K562 (cell line): Measurements from ENCODE around the gene PRIM1. TPM values are rescaled to one million over a fixed set of nuclear protein-coding genes. Genes with fewer than 3 reads are reported as not detected.

Experiments
- CXXC5 ChIP-seq: fragments of 250-450 bp; sonication (Bioruptor Pico); IDR thresholded peaks from 2 replicates; pipeline ENCODE4 v1.8.0; 2022; ENCODE audit warnings: inconsistent platforms, mild to moderate bottlenecking, moderate library complexity
- FUS ChIP-seq: fragments of 200-400 bp; formaldehyde crosslinking; optimal IDR thresholded peaks from 2 replicates; pipeline ENCODE3; 2017; ENCODE audit warnings: low read depth, low read length
- HOXB6 ChIP-seq: fragments of 250-450 bp; sonication (Bioruptor Pico); IDR thresholded peaks from 2 replicates; pipeline ENCODE4 v1.5.1; 2022; ENCODE audit warnings: mild to moderate bottlenecking, borderline replicate concordance
- IRF1 ChIP-seq: sonication (generic); formaldehyde crosslinking; IDR thresholded peaks from 2 replicates; pipeline ENCODE4 v1.8.0; 2022; ENCODE audit warnings: missing genetic modification reagents, mild to moderate bottlenecking, borderline replicate concordance
- NCOR1 ChIP-seq: fragments of 450-650 bp; IDR thresholded peaks from 2 replicates; pipeline ENCODE4 v1.6.1; 2016; ENCODE audit warnings: mild to moderate bottlenecking, moderate library complexity
- NFIC ChIP-seq: fragments of 450-650 bp; IDR thresholded peaks from 2 replicates; pipeline ENCODE4 v1.6.1; 2017; ENCODE audit warnings: mild to moderate bottlenecking, inconsistent platforms
- NR0B1 ChIP-seq: fragments of 450-650 bp; IDR thresholded peaks from one replicate; pipeline ENCODE4 v1.6.1; 2018; ENCODE audit warnings: mild to moderate bottlenecking, moderate library complexity; ENCODE audit not compliant: partially characterized antibody
- NR4A1 ChIP-seq, 2 experiments: fragments of 250-450 bp in 1 of 2; fragments of 450-650 bp in 1 of 2; sonication (Bioruptor Pico) in 1 of 2; IDR thresholded peaks; 2 replicates each; pipeline versions ENCODE4 v1.4.0 to v1.6.1; 2016 to 2020; ENCODE audit warnings: mild to moderate bottlenecking in 2 of 2, missing compliant biosample characterization in 1 of 2, missing genetic modification characterization in 1 of 2, moderate library complexity in 1 of 2
- POLR2AphosphoS2 ChIP-seq: IDR thresholded peaks from 2 replicates; pipeline ENCODE4 v1.6.1; 2012; ENCODE audit warnings: low read length, improper control_type of control experiment
- POLR2AphosphoS5 ChIP-seq: IDR thresholded peaks from 2 replicates; pipeline ENCODE4 v1.6.1; 2011; ENCODE audit warnings: mild to moderate bottlenecking, low read depth, low read length, moderate library complexity; ENCODE audit not compliant: control insufficient read depth, insufficient read depth
- PPARD ChIP-seq: fragments of 250-450 bp; sonication (Bioruptor Pico); IDR thresholded peaks from 2 replicates; pipeline ENCODE4 v1.8.0; 2022; ENCODE audit warnings: inconsistent platforms, mild to moderate bottlenecking, moderate library complexity
- RBM14 ChIP-seq: fragments of 200-400 bp; formaldehyde crosslinking; IDR thresholded peaks from 2 replicates; pipeline ENCODE4 v1.6.1; 2018; ENCODE audit warnings: low read depth, mild to moderate bottlenecking, low read length, moderate library complexity, borderline replicate concordance; ENCODE audit not compliant: insufficient read depth
- RFX1 ChIP-seq: fragments of 450-650 bp; IDR thresholded peaks from 2 replicates; pipeline ENCODE4 v1.6.1; 2016; ENCODE audit warnings: mild to moderate bottlenecking, moderate library complexity
- SNRNP70 ChIP-seq: fragments of 200-400 bp; formaldehyde crosslinking; optimal IDR thresholded peaks from 2 replicates; pipeline ENCODE3; 2017; ENCODE audit warnings: low read depth, low read length
- SREBF1 ChIP-seq: fragments of 150-350 bp; IDR thresholded peaks from 2 replicates; pipeline ENCODE4 v1.6.1; 2014; ENCODE audit warnings: antibody characterized with exemption, low read depth, low read length, borderline replicate concordance
- TEAD1 ChIP-seq, 2 experiments: fragments of 450-650 bp in 1 of 2; sonication (generic) in 1 of 2; formaldehyde crosslinking; IDR thresholded peaks; 2 replicates each; pipeline versions ENCODE4 v1.4.0 to v1.8.0; 2020 to 2022; ENCODE audit warnings: mild to moderate bottlenecking in 2 of 2, missing genetic modification reagents in 1 of 2
- TEAD4 ChIP-seq, 2 experiments: sonication (generic) in 1 of 2; formaldehyde crosslinking in 1 of 2; IDR thresholded peaks; 2 replicates each; pipeline versions ENCODE4 v1.6.1 to v1.8.0; 2012 to 2022; ENCODE audit warnings: borderline replicate concordance in 1 of 2, inconsistent platforms in 1 of 2, low read length in 1 of 2, mild to moderate bottlenecking in 1 of 2, missing genetic modification reagents in 1 of 2
- ZNF511 ChIP-seq: sonication (generic); formaldehyde crosslinking; IDR thresholded peaks from 2 replicates; pipeline ENCODE4 v1.8.0; 2022; ENCODE audit warnings: mild to moderate bottlenecking, missing genetic modification reagents
- ZNF644 ChIP-seq: fragments of 200-800 bp; sonication (Bioruptor generic); IDR thresholded peaks from 2 replicates; pipeline ENCODE4 v1.6.1; 2016; ENCODE audit warnings: low read depth, missing genetic modification characterization, missing compliant biosample characterization
- polyA plus RNA-seq, 8 experiments: library from polyadenylated mRNA; depleted of rRNA in 4 of 8; stranded (reverse) in 5 of 8; unstranded in 3 of 8; fragments of >200 nt; fragmentation: Nextera tagmentation in 2 of 8; fragmentation: Illumina TruSeq in 1 of 8; extraction: Ambion mirVana in 2 of 8; extraction: Trizol in 1 of 8; gene quantifications; 2 replicates each; pipeline versions ENCODE4 v1.2.1 to v1.2.3, GENCODE V29; 2011 to 2014; ENCODE audit warnings: inconsistent platforms in 1 of 8, missing spikeins in 1 of 8
- total RNA-seq, 7 experiments: library from RNA; depleted of rRNA in 6 of 7; stranded (reverse); fragments of >200 nt in 6 of 7; fragmentation: Illumina TruSeq in 2 of 7; extraction: Trizol in 2 of 7; gene quantifications; 2 replicates each; pipeline versions ENCODE4 v1.2.1 to v1.2.3, GENCODE V29; 2011 to 2021; ENCODE audit warnings: low replicate concordance in 1 of 7

PRIM1 gene
- total and polyA plus RNA-seq, 9 of the 15 experiments (the other 6 are each of a cell fraction or from before 2014, with no cell fraction given) = 67.2 to 179 (median 140) TPM

GRCh38 chr12:56724972-56725722 lies 27.0 kb downstream of the PRIM1 start, which contains the start of gene NACA (continued):
- TF ChIP-seq CXXC5 (CRISPR knock-in tag) = peak; percentile 90
- no peak for TF ChIP-seq FUS
- TF ChIP-seq SREBF1 = 0 out of 2 replicates have a peak, but pooled peaks have one; percentile 12
- TF ChIP-seq NFIC = peak; percentile 64
- TF ChIP-seq PPARD = no peak
- peak in 1 of 2 experiments; percentile 70; a peak in 1 of 4 replicates for TF ChIP-seq TEAD1 (CRISPR knock-in tag; IDR thresholded peaks at IDR 0.05)
- TF ChIP-seq NR0B1 = no peak
- TF ChIP-seq RFX1 = no peak
- peak; percentile 98 for TF ChIP-seq POLR2AphosphoS2
- no peak for TF ChIP-seq RBM14
- no peak; the same call in 1 of the 2 replicates for TF ChIP-seq TEAD4 (IDR thresholded peaks at IDR 0.05; ENCODE audit: low read length)
- no peak for TF ChIP-seq TEAD4 (CRISPR knock-in tag; IDR thresholded peaks at IDR 0.05; ENCODE audit: borderline replicate concordance)
- TF ChIP-seq NCOR1 = 0 out of 2 replicates have a peak, but pooled peaks have one; percentile 58
- peak; percentile 91 for TF ChIP-seq ZNF511 (CRISPR knock-in tag)
- no peak for TF ChIP-seq NR4A1 (CRISPR knock-in tag; IDR thresholded peaks at IDR 0.05)
- no peak for TF ChIP-seq NR4A1 (tag; IDR thresholded peaks at IDR 0.05)
- TF ChIP-seq SNRNP70 = no peak
- no peak for TF ChIP-seq HOXB6 (CRISPR knock-in tag)
- 0 out of 2 replicates have a peak, but pooled peaks have one; percentile 59 for TF ChIP-seq IRF1 (CRISPR knock-in tag)
- TF ChIP-seq ZNF644 (tag) = peak; percentile 91; the same call in 1 of the 2 replicates
- peak; percentile 96 for TF ChIP-seq POLR2AphosphoS5
